ENCODE results near the gene OR10C1.

DNA sequence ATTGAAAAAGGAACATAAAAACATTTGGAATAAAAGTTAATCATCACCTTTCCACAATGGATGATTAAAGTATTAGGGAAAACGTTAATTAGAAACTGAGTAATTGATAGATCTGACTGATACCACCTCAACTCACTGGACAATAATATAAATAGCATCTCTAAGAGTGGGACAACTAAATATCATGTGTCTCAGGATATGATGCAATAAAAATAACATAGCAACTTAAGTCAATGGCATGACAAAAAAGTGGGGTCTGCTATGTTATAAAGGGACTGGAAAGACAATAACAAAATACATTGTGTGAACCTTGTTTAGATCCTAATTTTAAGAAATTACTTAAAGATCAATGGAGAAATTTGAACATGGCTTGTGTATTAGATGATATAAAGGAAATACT lies 14.0 kb upstream of the OR10C1 start:
- TF ChIP-seq, protein P1, sequence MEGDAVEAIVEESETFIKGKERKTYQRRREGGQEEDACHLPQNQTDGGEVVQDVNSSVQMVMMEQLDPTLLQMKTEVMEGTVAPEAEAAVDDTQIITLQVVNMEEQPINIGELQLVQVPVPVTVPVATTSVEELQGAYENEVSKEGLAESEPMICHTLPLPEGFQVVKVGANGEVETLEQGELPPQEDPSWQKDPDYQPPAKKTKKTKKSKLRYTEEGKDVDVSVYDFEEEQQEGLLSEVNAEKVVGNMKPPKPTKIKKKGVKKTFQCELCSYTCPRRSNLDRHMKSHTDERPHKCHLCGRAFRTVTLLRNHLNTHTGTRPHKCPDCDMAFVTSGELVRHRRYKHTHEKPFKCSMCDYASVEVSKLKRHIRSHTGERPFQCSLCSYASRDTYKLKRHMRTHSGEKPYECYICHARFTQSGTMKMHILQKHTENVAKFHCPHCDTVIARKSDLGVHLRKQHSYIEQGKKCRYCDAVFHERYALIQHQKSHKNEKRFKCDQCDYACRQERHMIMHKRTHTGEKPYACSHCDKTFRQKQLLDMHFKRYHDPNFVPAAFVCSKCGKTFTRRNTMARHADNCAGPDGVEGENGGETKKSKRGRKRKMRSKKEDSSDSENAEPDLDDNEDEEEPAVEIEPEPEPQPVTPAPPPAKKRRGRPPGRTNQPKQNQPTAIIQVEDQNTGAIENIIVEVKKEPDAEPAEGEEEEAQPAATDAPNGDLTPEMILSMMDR (IDR thresholded peaks at IDR 0.05), result no peak
- TF ChIP-seq POLR2A (IDR thresholded peaks at IDR 0.05), result no peak

Measured in gastroesophageal sphincter (tissue), 3 donors.